B cell (primary cell): ENCODE data around the gene GTF2H4. TPM values are rescaled to one million over a fixed set of nuclear protein-coding genes. Genes with fewer than 3 reads are reported as not detected.

ENCODE experiments used
- ATAC-seq: fragments of 200-7000 bp; cut with Tn5 transposase; one replicate; pipeline ENCODE4 v1.10.0; 2021; ENCODE audit warnings: low read depth, mild to moderate bottlenecking, moderate number of reproducible peaks, moderate library complexity
- CTCF ChIA-PET: fragments of 350-600 bp; sonication (Branson Sonifier 250); formaldehyde crosslinking; loops from one replicate; lab custom pipeline; 2021; ENCODE audit warnings: antibody characterized with exemption, inconsistent platforms; lab: Charles Lee
- POLR2A ChIA-PET: fragments of 350-600 bp; sonication (Branson Sonifier 250); formaldehyde crosslinking; loops from one replicate; lab custom pipeline; 2021; ENCODE audit warnings: antibody characterized with exemption; lab: Charles Lee
- DNase-seq: peaks from one replicate; pipeline ENCODE4 v3.0.0; 2013
- H2AFZ ChIP-seq: 2 replicates; pipeline ENCODE4 v1.6.1; 2012; ENCODE audit warnings: mild to moderate bottlenecking, low read depth, low read length; ENCODE audit not compliant: insufficient read depth, poor library complexity, severe bottlenecking
- H3K27ac ChIP-seq, 2 donors: 1 replicate in 1 of 2; 2 replicates in 1 of 2; pipeline ENCODE4 v1.5.1; 2012 to 2013; ENCODE audit warnings: low read length in 2 of 2, mild to moderate bottlenecking in 2 of 2, moderate library complexity in 1 of 2
- H3K27me3 ChIP-seq, 4 experiments: fragments of 200-600 bp in 1 of 4; sonication (generic) in 1 of 4; replicated peaks in 1 of 4; 1 replicate in 2 of 4; 2 replicates in 2 of 4; pipeline versions ENCODE4 v1.6.1 to v1.7.0; 2013 to 2016; ENCODE audit warnings: low read length in 3 of 4, mild to moderate bottlenecking in 2 of 4, mixed read lengths in 1 of 4, moderate library complexity in 1 of 4; ENCODE audit not compliant: insufficient read depth in 4 of 4, control insufficient read depth in 3 of 4; ENCODE audit errors: control extremely low read depth in 1 of 4
- H3K36me3 ChIP-seq, 2 experiments: replicated peaks in 1 of 2; 1 replicate in 1 of 2; 2 replicates in 1 of 2; pipeline versions ENCODE4 v1.6.1 to v1.7.1; 2013; ENCODE audit warnings: low read length in 1 of 2; ENCODE audit not compliant: insufficient read depth in 2 of 2, control insufficient read depth in 1 of 2; ENCODE audit errors: control extremely low read depth in 1 of 2, extremely low read depth in 1 of 2
- H3K4me1 ChIP-seq, 2 donors: fragments of 200-600 bp in 1 of 2; sonication (generic) in 1 of 2; 1 replicate in 1 of 2; 2 replicates in 1 of 2; pipeline versions ENCODE4 v1.5.1 to v1.6.1; 2013 to 2017; ENCODE audit warnings: low read length in 2 of 2; ENCODE audit not compliant: control insufficient read depth in 2 of 2, insufficient read depth in 2 of 2
- H3K4me2 ChIP-seq: replicated peaks from 2 replicates; pipeline ENCODE3; 2012; ENCODE audit warnings: mild to moderate bottlenecking, low read depth, low read length; ENCODE audit not compliant: poor library complexity, severe bottlenecking
- H3K4me3 ChIP-seq, 5 experiments: fragments of 200-600 bp in 1 of 5; sonication (generic) in 1 of 5; 1 replicate in 3 of 5; 2 replicates in 2 of 5; pipeline versions ENCODE4 v1.5.1 to v1.7.0; 2011 to 2016; ENCODE audit warnings: low read length in 4 of 5, mild to moderate bottlenecking in 4 of 5, low read depth in 2 of 5, control low read depth in 1 of 5, moderate library complexity in 1 of 5; ENCODE audit not compliant: insufficient read depth in 1 of 5; ENCODE audit errors: control extremely low read depth in 1 of 5, extremely low read depth in 1 of 5
- H3K79me2 ChIP-seq: fragments of 200-600 bp; sonication (generic); one replicate; pipeline ENCODE4 v1.6.0; 2016; ENCODE audit warnings: low read length; ENCODE audit not compliant: control insufficient read depth, insufficient read depth
- H3K9ac ChIP-seq: fragments of 200-600 bp; sonication (generic); 2 replicates; pipeline ENCODE4 v1.6.1; 2017; ENCODE audit warnings: mild to moderate bottlenecking, low read length, moderate library complexity
- H3K9me3 ChIP-seq, 3 donors: one replicate each; pipeline versions ENCODE4 v1.6.1 to v1.7.1; 2013; ENCODE audit warnings: low read length in 2 of 3; ENCODE audit not compliant: control insufficient read depth in 2 of 3, insufficient read depth in 1 of 3; ENCODE audit errors: control extremely low read depth in 1 of 3
- H4K20me1 ChIP-seq: 2 replicates; pipeline ENCODE4 v1.6.0; 2012; ENCODE audit warnings: mild to moderate bottlenecking, low read length; ENCODE audit not compliant: insufficient read depth, control insufficient read depth, poor library complexity, severe bottlenecking
- H3K27ac Mint-ChIP-seq: one replicate; pipeline ENCODE4 v1.8.0; 2021; ENCODE audit warnings: mixed read lengths
- H3K27me3 Mint-ChIP-seq: one replicate; pipeline ENCODE4 v1.8.0; 2021; ENCODE audit warnings: mixed read lengths
- H3K4me1 Mint-ChIP-seq: one replicate; pipeline ENCODE4 v1.8.0; 2021; ENCODE audit warnings: mixed read lengths
- H3K4me3 Mint-ChIP-seq: one replicate; pipeline ENCODE4 v1.8.0; 2021; ENCODE audit warnings: mixed read lengths
- H3K9me3 Mint-ChIP-seq: one replicate; pipeline ENCODE4 v1.8.0; 2022; ENCODE audit warnings: mixed read lengths; ENCODE audit not compliant: insufficient read depth
- EZH2 ChIP-seq: IDR thresholded peaks from 2 replicates; pipeline ENCODE4 v1.6.1; 2012; ENCODE audit warnings: borderline replicate concordance, low read depth, mild to moderate bottlenecking, moderate library complexity, low read length; ENCODE audit not compliant: insufficient read depth, poor library complexity, severe bottlenecking
- WGBS: methylation state at CpG from one replicate; pipeline ENCODE4 v1.1.5; 2013; ENCODE audit warnings: missing lambda C conversion rate; ENCODE audit not compliant: insufficient coverage; 5-methylcytosine and 5-hydroxymethylcytosine counted together
- intact Hi-C: fragments of 100-400 bp; cut with micrococcal nuclease; formaldehyde crosslinking; loops from one replicate; pipeline ENCODE4 v1.10.0; 2022
- polyA plus RNA-seq: library from polyadenylated mRNA; depleted of rRNA; stranded (reverse); fragments of >200 nt; gene quantifications from 2 replicates; pipeline ENCODE4 v1.2.3, GENCODE V29; 2012
- total RNA-seq, 2 donors: library from RNA; stranded (reverse); fragments of 120-200 nt in 1 of 2; gene quantifications; 1 replicate in 1 of 2; 2 replicates in 1 of 2; pipeline versions ENCODE4 v1.2.3 to v1.2.4, GENCODE V29; 2013 to 2022
- TF ChIP-seq, protein P1 (sequence below): fragments of 200-600 bp; IDR thresholded peaks from one replicate; pipeline ENCODE4 v1.8.0; 2022; ENCODE audit warnings: antibody characterized with exemption, mild to moderate bottlenecking

The GTF2H4 gene
- total and polyA plus RNA-seq, 2 donors (not counting 1 experiment from before 2014, with no cell fraction given) = 30.2 to 38.4 TPM

DNA sequence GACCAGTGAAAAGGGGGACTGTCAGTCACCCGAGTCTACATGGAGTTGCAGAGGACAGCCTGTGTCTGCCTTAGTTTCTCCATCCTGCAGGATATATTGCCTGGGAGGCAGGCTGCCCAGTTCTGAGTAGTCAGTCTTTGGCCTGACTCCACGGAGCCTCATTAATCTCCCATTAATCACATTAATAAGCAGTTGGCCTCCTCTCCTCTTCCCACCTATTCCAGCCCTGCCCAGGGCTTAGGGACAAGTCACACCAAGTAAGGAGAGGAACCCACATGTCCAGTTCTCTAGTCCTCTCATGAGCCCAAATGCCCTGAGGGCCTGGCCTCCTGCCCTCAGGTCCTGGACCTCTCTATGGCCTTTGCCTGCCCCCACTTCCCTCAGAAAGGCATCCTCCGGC, 31.5 kb downstream of the GTF2H4 start:
- no peaks in the 10 kb centered on the region for H3K9me3 ChIP-seq
- CTCF ChIA-PET = no interaction called here
- H3K27me3 Mint-ChIP-seq = peaks cover 52% of the 10 kb centered on the region

DNA sequence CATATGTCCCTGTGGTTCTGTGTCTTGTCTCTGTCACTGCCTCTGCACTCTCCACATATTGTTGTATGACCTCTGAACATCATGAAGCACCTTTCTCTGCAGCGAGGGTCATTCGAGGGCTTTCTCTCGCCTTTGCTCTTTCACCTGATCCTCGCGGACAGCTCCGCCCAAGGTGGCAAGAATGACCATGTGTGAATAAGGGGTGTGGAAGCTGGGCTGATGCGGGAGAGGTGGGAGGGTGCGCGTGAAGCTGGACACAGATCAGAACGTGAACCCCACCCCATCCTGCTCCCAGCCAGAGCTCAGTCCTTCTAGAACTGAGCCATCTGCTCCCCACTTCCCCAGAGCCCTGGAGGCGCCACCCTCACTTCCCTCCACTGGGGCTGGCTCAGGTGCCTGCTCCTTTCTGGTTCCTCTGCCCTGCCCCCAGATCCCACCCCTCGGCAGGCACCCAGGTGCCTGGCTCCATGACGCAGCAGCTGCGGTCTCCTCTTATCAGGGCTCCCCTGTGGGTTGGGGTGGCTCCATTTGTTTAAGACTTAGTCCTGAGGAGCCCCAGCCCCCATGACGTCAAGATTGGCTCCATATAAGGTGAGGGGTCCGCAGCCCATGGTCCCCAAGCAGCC, 32.5 kb downstream of the GTF2H4 start, which contains the start of gene MUCL3:
Gene MUCL3, plus strand, starts transcription at position 613 of the 626 bp plus-strand sequence. CDS start 27 bp downstream, outside the sequence.
- ATAC-seq (no peak), DNase-seq (no peak)
- H2AFZ ChIP-seq = no peak within 1 kb of the TSS
- 50% methylated on average over 5 of the region's 16 CpGs for WGBS
- H3K27ac ChIP-seq = no peak within 1 kb of the TSS
- ChIA-PET POLR2A (no interaction called here), CTCF (interaction anchor here (0.6 to 1.7 kb wide), 2 partner anchors 15 to 129 kb away, joined by 3 read pairs; no protein-coding TSS in a partner anchor)
- no peaks in the 10 kb centered on the region for H3K4me1 ChIP-seq
- Mint-ChIP-seq H3K9me3 (no peaks in the 10 kb centered on the region), H3K27me3 (peaks cover 48% of the 10 kb centered on the region), H3K4me3 (no peak within 1 kb of the TSS), H3K27ac (no peak within 1 kb of the TSS), H3K4me1 (no peaks in the 10 kb centered on the region)
- no peaks in the 10 kb centered on the region for H3K36me3 ChIP-seq
- intact Hi-C loops = no loop called here
- no peak within 1 kb of the TSS for H3K4me3 ChIP-seq
- peaks cover 0 to 55% (median 18%) of the 10 kb centered on the region in 4 experiments for H3K27me3 ChIP-seq
- H3K79me2 ChIP-seq = no peaks in the 10 kb centered on the region
- no peaks in the 10 kb centered on the region for H3K9me3 ChIP-seq
- H3K9ac ChIP-seq = no peak within 1 kb of the TSS
- no peak for TF ChIP-seq EZH2
- TF ChIP-seq, protein P1, sequence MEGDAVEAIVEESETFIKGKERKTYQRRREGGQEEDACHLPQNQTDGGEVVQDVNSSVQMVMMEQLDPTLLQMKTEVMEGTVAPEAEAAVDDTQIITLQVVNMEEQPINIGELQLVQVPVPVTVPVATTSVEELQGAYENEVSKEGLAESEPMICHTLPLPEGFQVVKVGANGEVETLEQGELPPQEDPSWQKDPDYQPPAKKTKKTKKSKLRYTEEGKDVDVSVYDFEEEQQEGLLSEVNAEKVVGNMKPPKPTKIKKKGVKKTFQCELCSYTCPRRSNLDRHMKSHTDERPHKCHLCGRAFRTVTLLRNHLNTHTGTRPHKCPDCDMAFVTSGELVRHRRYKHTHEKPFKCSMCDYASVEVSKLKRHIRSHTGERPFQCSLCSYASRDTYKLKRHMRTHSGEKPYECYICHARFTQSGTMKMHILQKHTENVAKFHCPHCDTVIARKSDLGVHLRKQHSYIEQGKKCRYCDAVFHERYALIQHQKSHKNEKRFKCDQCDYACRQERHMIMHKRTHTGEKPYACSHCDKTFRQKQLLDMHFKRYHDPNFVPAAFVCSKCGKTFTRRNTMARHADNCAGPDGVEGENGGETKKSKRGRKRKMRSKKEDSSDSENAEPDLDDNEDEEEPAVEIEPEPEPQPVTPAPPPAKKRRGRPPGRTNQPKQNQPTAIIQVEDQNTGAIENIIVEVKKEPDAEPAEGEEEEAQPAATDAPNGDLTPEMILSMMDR = no peak
- H3K4me2 ChIP-seq = no peak within 1 kb of the TSS
- H4K20me1 ChIP-seq = no peaks in the 10 kb centered on the region

More for the DNA sequence above, 31.5 kb downstream of the GTF2H4 start:
- DNase-seq (no peak), ATAC-seq (no peak)
- Mint-ChIP-seq H3K4me3 (no peak overlapping the region), H3K9me3 (no peaks in the 10 kb centered on the region), H3K27ac (no peak overlapping the region), H3K4me1 (no peaks in the 10 kb centered on the region)
- Histone ChIP-seq H3K27me3 (peaks cover 0 to 49% (median 16%) of the 10 kb centered on the region in 4 experiments), H3K4me2 (no peak overlapping the region), H3K36me3 (no peaks in the 10 kb centered on the region), H3K27ac (no peak overlapping the region), H4K20me1 (no peaks in the 10 kb centered on the region), H3K4me1 (no peaks in the 10 kb centered on the region), H3K79me2 (no peaks in the 10 kb centered on the region), H2AFZ (no peak overlapping the region), H3K9ac (no peak overlapping the region), H3K4me3 (no peak overlapping the region)
- TF ChIP-seq, protein P1 = no peak
- no peak for TF ChIP-seq EZH2
- 89% methylated on average over 2 of the region's 3 CpGs for WGBS
- intact Hi-C loops = no loop called here
- POLR2A ChIA-PET = no interaction called here
